Measurements from ENCODE around the gene KIAA1217.

The KIAA1217 gene

DNA sequence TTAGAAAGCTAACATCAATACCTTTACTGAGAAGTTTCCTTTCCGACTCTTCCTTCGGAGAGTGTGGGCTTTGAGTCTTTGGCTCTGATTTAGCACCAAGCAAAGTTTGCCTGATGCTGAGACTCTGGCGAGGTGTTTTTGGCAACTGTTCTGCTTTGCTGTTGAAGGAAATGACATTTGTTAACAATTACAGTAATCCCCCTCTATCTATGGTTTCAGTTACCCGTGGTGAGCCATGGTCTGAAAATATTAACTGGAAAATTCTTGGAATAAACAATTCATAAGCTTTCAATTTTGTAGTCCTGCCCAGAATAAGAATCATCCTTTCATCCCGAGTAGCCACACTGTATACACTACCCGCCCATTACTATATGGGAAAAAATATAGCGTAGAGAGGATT is 388.5 kb downstream of the KIAA1217 start:
- no peak overlapping the region for H3K4me3 ChIP-seq (ENCODE audit: low read depth, low read length)
- ChIA-PET CTCF (interaction anchor here (2.4 kb wide), 1 partner anchor 20 kb away, joined by 12 read pairs; no protein-coding TSS in a partner anchor), POLR2A (no interaction called here)
- DNase-seq (ENCODE audit: low read depth, low spot score): no peak
- TF ChIP-seq, protein P1, sequence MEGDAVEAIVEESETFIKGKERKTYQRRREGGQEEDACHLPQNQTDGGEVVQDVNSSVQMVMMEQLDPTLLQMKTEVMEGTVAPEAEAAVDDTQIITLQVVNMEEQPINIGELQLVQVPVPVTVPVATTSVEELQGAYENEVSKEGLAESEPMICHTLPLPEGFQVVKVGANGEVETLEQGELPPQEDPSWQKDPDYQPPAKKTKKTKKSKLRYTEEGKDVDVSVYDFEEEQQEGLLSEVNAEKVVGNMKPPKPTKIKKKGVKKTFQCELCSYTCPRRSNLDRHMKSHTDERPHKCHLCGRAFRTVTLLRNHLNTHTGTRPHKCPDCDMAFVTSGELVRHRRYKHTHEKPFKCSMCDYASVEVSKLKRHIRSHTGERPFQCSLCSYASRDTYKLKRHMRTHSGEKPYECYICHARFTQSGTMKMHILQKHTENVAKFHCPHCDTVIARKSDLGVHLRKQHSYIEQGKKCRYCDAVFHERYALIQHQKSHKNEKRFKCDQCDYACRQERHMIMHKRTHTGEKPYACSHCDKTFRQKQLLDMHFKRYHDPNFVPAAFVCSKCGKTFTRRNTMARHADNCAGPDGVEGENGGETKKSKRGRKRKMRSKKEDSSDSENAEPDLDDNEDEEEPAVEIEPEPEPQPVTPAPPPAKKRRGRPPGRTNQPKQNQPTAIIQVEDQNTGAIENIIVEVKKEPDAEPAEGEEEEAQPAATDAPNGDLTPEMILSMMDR (IDR thresholded peaks at IDR 0.05; ENCODE audit: insufficient read depth, low read length, missing control alignments): no peak
